ENCODE measurements around the gene SCAMP4. TPM values are rescaled to one million over a fixed set of nuclear protein-coding genes. Genes with fewer than 3 reads are reported as not detected.

SCAMP4 gene
- total RNA-seq, 4 donors from 2014 or later: 26.6 to 76.5 (median 59.3) TPM

DNA sequence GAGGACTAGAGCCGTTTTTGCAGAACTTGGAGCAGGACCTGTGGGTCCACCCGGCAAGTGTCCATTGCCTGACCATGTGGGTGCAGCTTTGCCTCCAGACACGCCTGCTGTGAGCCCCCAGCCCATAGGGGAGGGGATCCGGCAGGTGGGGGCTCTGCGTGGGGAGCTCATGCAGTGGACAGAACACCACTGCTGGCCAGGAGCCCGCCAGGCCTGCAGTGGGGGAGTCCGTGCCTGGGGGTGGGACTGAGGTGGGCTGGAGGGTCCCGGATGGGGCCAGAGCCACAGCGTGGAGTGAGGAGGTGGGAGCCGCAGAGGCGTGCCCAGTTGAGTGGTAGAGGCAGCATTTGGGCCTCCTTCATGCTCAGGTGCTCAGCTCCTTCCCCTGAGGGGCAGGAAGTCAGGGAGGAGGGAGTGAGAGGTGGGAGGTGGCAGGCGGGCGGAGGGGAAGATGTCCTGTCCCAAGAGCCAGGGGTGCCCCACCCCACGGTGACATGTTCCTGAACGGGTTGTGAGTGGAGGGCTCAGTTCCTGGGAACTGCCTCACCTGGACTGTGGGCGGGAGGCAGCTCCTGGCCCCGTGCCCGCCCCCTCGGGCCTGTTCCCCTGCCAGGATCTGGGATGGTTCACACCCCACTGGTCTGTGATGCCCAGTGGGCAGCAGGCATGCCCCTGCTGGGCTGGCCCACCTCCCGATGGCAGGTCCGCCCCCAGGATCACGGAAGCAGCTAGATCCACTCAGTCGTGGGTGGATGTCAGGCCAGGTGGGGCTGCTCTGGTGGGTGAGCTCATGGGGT lies 8.8 kb downstream of the SCAMP4 start:
- H3K4me3 ChIP-seq: no peak overlapping the region
- H3K9me3 ChIP-seq: no peaks in the 10 kb centered on the region
- H3K27ac ChIP-seq (replicated peaks in 1 of 4): no peak overlapping the region
- intact Hi-C loops (cut with DNase I): no loop called here
- DNase-seq (ENCODE audit: extremely low spot score): no peak
- no peaks in the 10 kb centered on the region for H3K27me3 ChIP-seq
- TF ChIP-seq POLR2A (IDR thresholded peaks at IDR 0.05; ENCODE audit: low read depth): no peak
- TF ChIP-seq, protein P1, sequence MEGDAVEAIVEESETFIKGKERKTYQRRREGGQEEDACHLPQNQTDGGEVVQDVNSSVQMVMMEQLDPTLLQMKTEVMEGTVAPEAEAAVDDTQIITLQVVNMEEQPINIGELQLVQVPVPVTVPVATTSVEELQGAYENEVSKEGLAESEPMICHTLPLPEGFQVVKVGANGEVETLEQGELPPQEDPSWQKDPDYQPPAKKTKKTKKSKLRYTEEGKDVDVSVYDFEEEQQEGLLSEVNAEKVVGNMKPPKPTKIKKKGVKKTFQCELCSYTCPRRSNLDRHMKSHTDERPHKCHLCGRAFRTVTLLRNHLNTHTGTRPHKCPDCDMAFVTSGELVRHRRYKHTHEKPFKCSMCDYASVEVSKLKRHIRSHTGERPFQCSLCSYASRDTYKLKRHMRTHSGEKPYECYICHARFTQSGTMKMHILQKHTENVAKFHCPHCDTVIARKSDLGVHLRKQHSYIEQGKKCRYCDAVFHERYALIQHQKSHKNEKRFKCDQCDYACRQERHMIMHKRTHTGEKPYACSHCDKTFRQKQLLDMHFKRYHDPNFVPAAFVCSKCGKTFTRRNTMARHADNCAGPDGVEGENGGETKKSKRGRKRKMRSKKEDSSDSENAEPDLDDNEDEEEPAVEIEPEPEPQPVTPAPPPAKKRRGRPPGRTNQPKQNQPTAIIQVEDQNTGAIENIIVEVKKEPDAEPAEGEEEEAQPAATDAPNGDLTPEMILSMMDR (IDR thresholded peaks at IDR 0.05): no peak
- no peak for TF ChIP-seq EP300 (IDR thresholded peaks at IDR 0.05)
- no peak for TF ChIP-seq POLR2AphosphoS5 (IDR thresholded peaks at IDR 0.05)
- 87% methylated on average over 20 of the region's 23 CpGs for WGBS
- H3K36me3 ChIP-seq: peaks cover 29 to 64% (median 51%) of the 10 kb centered on the region in 4 donors
- H3K4me1 ChIP-seq: peaks cover 4 to 19% (median 11%) of the 10 kb centered on the region in 4 donors

DNA sequence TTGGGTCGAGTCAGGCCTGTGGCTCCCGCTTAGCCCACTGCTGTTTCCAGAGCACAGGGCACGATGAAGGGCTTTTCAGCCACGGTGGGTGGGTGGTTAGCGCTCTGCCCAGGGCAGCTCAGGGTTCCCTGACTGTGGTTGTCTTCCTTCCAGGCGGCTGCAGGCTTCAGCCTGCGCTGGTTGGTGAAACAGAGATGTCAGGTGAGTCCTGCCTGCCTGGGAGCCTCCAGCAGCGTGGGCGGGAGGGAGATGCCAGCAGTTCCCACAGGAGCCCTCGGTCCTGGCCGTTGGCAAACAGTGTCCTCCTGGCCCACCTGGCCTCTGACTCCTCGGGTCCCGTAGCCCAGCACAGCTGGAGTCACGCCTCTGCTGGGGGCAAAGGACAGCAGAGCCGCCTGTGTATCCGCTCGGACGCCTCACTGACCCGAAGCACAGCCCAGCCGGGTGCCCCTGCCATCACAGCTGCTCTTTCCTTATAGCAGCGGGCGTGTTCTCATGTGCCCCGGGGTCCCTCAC lies 9.7 kb downstream of the SCAMP4 start:
- no peaks in the 10 kb centered on the region for H3K27me3 ChIP-seq
- intact Hi-C loops (cut with DNase I): no loop called here
- DNase-seq (ENCODE audit: extremely low spot score): no peak
- TF ChIP-seq POLR2AphosphoS5 (IDR thresholded peaks at IDR 0.05): no peak
- no peak for TF ChIP-seq POLR2A (IDR thresholded peaks at IDR 0.05; ENCODE audit: low read depth)
- TF ChIP-seq, protein P1 (IDR thresholded peaks at IDR 0.05): no peak
- TF ChIP-seq EP300 (IDR thresholded peaks at IDR 0.05): no peak
- no peaks in the 10 kb centered on the region for H3K9me3 ChIP-seq
- WGBS: 93% methylated on average over 20 of the region's 23 CpGs
- peaks cover 0 to 10% (median 2%) of the 10 kb centered on the region in 4 donors for H3K4me1 ChIP-seq
- peaks cover 38 to 73% (median 59%) of the 10 kb centered on the region in 4 donors for H3K36me3 ChIP-seq
- H3K27ac ChIP-seq (replicated peaks in 1 of 4): no peak overlapping the region
- H3K4me3 ChIP-seq: no peak overlapping the region

DNA sequence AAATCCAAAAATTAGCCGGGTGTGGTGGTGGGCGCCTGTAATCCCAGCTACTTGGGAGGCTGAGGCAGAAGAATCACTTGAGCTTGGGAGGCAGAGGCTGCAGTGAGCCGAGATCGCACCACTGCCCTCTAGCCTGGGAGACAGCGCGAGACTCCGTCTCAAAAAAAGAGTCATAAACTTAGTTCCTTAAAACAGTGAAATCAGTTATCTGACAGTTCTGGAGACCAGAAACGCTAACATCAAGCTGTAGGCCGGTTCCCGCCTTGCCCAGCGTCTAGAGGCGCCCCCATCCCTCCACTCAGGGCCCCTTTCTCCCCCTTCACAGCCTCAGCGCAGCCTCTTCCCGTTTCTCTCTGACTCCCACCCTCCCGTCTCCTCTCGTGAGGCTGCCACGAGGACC lies 11.9 kb downstream of the SCAMP4 start:
- H3K4me1 ChIP-seq: peaks cover 0 to 7% (median 0%) of the 10 kb centered on the region in 4 donors

DNA sequence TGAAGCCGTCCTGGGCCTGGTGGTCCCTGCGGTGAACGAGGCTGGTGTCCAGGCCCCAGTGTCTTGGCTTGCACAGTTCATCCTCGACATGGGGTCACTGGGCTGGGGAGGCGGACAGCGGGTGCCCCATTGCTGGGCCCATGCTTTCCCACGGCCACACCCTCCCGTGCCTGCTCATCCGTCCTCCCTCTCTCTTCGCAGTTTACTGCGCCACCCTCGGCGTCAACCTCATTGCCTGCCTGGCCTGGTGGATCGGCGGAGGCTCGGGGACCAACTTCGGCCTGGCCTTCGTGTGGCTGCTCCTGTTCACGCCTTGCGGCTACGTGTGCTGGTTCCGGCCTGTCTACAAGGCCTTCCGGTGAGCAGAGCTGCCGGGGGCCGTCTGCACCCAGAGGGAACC lies 12.7 kb downstream of the SCAMP4 start:
- H3K4me3 ChIP-seq: no peak overlapping the region
- H3K36me3 ChIP-seq: peaks cover 44 to 92% (median 76%) of the 10 kb centered on the region in 4 donors
- DNase-seq (ENCODE audit: extremely low spot score): no peak
- no peaks in the 10 kb centered on the region for H3K27me3 ChIP-seq
- WGBS: 94% methylated on average over 19 of the region's 25 CpGs
- intact Hi-C loops (cut with DNase I): no loop called here
- H3K9me3 ChIP-seq: no peaks in the 10 kb centered on the region
- H3K27ac ChIP-seq (replicated peaks in 1 of 4): no peak overlapping the region
- TF ChIP-seq EP300 (IDR thresholded peaks at IDR 0.05): no peak
- TF ChIP-seq, protein P1 (IDR thresholded peaks at IDR 0.05): no peak
- no peak for TF ChIP-seq POLR2AphosphoS5 (IDR thresholded peaks at IDR 0.05)
- TF ChIP-seq POLR2A (IDR thresholded peaks at IDR 0.05; ENCODE audit: low read depth): no peak
- H3K4me1 ChIP-seq: peaks cover 0 to 7% (median 0%) of the 10 kb centered on the region in 4 donors

More for the DNA sequence above, 11.9 kb downstream of the SCAMP4 start:
- WGBS: 79% methylated on average over 17 of the region's 17 CpGs
- intact Hi-C loops (cut with DNase I): no loop called here
- Histone ChIP-seq H3K36me3 (peaks cover 47 to 92% (median 77%) of the 10 kb centered on the region in 4 donors), H3K4me3 (no peak overlapping the region), H3K27ac (replicated peaks in 1 of 4) (no peak overlapping the region), H3K9me3 (no peaks in the 10 kb centered on the region), H3K27me3 (no peaks in the 10 kb centered on the region)
- TF ChIP-seq EP300 (IDR thresholded peaks at IDR 0.05): no peak
- TF ChIP-seq, protein P1 (IDR thresholded peaks at IDR 0.05): no peak
- no peak for TF ChIP-seq POLR2AphosphoS5 (IDR thresholded peaks at IDR 0.05)
- no peak for DNase-seq (ENCODE audit: extremely low spot score)

Measured in esophagus muscularis mucosa (tissue), 4 donors.